K562 (cell line): Measurements from ENCODE around the gene SLC44A1.

Source experiments
- CEBPB ChIP-seq: fragments of 450-650 bp; IDR thresholded peaks from 2 replicates; pipeline ENCODE4 v1.6.1; 2016; ENCODE audit warnings: missing genetic modification characterization, missing compliant biosample characterization
- EZH2 ChIP-seq: IDR thresholded peaks from 2 replicates; pipeline ENCODE4 v1.6.1; 2012; ENCODE audit warnings: low read depth, mild to moderate bottlenecking, inconsistent platforms, low read length, borderline replicate concordance
- FOS ChIP-seq: IDR thresholded peaks from 3 replicates; pipeline ENCODE4 v1.6.1; 2011; ENCODE audit not compliant: insufficient read length; ENCODE audit errors: extremely low read depth
- TF ChIP-seq, protein P1 (sequence below), 2 experiments: fragments of 450-650 bp in 1 of 2; sonication (generic) in 1 of 2; formaldehyde crosslinking in 1 of 2; IDR thresholded peaks in 1 of 2; conservative IDR thresholded peaks in 1 of 2; 2 replicates each; pipeline versions ENCODE4 v1.6.1 to v1.8.1; 2016 to 2023; ENCODE audit warnings: mild to moderate bottlenecking in 2 of 2, moderate library complexity in 2 of 2, inconsistent platforms in 1 of 2, missing genetic modification reagents in 1 of 2
- TF ChIP-seq, protein P2 (sequence below), 3 experiments: IDR thresholded peaks in 2 of 3; conservative IDR thresholded peaks in 1 of 3; 2 replicates each; pipeline ENCODE4 v1.5.1; 2011 to 2012; ENCODE audit warnings: low read length in 3 of 3, mild to moderate bottlenecking in 3 of 3, control low read depth in 2 of 3, improper control_type of control experiment in 1 of 3, inconsistent platforms in 1 of 3, low read depth in 1 of 3, mixed read lengths in 1 of 3, moderate library complexity in 1 of 3; ENCODE audit not compliant: insufficient read depth in 2 of 3

DNA sequence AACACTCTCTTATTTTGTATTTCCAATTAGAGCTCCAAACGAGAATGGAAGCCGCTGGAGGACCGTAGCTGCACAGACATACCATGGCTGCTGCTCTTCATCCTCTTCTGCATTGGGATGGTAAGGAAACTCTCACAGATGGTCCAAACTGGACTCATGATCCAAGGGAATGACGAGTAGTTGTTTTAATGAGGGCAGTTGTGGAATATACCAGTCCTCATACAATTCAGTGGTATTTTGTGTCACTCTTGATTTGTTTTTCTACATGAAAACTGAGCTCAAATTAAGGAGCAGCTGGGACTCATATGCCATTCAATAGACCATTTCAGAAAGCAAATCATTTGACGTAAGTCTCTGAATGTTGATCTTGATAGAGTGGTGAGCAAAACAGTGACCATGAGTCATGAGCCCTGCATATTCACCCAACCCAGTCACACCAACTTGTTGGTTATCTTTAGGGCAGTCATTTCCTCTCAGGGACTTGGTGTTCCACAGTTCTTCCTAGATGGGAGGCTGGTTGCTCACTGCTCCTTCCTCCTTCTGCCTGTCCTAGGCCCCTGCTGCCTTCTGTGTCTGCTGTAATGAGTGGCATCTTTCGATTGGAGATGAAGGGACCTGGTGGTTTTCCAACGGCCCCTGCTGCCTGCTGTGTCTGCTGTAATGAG, 54.9 kb downstream of the SLC44A1 start:
- no peak for TF ChIP-seq CEBPB (tag)
- TF ChIP-seq, protein P1, sequence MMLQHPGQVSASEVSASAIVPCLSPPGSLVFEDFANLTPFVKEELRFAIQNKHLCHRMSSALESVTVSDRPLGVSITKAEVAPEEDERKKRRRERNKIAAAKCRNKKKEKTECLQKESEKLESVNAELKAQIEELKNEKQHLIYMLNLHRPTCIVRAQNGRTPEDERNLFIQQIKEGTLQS (IDR thresholded peaks at IDR 0.05): peak; percentile 80
- TF ChIP-seq, protein P1 (CRISPR knock-in tag; conservative IDR thresholded peaks at IDR 0.05): 0 out of 2 replicates have a peak, but pooled peaks have one; percentile 60
- TF ChIP-seq FOS: peak; percentile 34
- TF ChIP-seq, protein P2, sequence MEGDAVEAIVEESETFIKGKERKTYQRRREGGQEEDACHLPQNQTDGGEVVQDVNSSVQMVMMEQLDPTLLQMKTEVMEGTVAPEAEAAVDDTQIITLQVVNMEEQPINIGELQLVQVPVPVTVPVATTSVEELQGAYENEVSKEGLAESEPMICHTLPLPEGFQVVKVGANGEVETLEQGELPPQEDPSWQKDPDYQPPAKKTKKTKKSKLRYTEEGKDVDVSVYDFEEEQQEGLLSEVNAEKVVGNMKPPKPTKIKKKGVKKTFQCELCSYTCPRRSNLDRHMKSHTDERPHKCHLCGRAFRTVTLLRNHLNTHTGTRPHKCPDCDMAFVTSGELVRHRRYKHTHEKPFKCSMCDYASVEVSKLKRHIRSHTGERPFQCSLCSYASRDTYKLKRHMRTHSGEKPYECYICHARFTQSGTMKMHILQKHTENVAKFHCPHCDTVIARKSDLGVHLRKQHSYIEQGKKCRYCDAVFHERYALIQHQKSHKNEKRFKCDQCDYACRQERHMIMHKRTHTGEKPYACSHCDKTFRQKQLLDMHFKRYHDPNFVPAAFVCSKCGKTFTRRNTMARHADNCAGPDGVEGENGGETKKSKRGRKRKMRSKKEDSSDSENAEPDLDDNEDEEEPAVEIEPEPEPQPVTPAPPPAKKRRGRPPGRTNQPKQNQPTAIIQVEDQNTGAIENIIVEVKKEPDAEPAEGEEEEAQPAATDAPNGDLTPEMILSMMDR (IDR thresholded peaks at IDR 0.05 in 2 of 3, conservative IDR thresholded peaks at IDR 0.05 in 1 of 3; ENCODE audit: insufficient read depth in 2 of 3, low read depth in 1 of 3, low read length in 3 of 3): no peak
- no peak for TF ChIP-seq EZH2
